HS-5 (cell line): ENCODE results near the gene ADAT1.
"Not testable (repeated sequence)": the region's sequence is repeated elsewhere in the genome, so short reads cannot be mapped to it uniquely, and the experiment has no call there.

ENCODE experiments used
- DNase-seq: peaks from one replicate; pipeline ENCODE4 v3.0.0-alpha.2; 2012; ENCODE audit warnings: low read depth

The ADAT1 gene

DNA sequence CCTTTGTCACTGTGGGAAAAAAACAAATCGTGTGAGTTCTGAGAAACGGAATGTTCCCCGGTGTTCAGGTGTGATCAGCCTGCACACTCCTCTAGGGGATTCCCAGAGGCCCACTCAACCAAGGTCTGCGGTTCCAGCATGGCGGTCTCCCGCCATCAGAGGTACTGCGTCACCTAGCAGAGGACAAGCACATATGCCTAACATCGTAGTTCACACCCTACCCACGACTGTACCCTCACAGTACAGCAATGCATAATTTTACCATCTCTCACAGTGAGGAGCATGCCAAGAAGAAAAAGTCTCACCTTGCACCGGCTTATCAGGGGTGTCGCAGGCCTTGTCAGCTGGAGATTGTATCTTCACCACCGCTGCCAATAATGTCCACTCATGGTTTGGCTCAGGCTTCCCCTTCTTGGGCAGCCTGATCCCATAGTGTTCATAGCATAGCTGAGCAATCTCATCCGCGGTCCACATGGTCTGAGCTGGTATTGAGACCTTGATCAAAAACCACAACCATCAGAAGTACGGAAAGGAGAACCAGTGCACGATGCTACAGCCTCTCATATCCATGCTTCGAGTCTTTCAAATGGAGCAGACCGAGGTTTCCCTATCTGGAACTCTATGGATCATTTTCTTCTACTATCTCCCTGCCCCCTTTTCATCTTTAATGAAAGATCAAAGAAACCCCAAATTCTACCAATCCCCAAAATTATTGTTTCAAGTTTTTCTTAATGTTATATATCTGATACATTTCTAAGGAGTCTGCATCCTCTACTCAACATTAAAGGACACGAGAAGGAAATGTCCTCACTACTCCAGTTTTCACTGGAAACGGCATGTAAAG, 2.5 kb downstream of the ADAT1 start:
- no peak for DNase-seq

DNA sequence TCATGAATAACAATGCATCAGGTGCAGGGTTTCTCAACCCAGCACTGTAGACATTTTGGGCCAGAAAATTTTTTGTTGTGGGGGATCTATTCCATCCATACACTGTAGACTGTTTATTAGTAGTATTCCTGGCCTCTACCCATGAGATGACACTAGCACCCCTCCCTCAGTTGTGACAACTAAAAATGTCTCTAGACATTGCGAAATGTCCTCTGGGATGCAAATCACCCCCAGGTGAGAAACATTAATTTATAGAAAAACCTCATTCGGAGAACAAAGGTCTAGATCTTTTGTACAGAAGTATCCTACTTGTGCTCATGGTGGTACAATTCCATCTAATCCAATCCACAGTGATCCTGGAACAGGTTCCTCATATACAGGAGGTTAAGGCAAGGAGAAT, 4.3 kb downstream of the ADAT1 start:
- DNase-seq: no peak

DNA sequence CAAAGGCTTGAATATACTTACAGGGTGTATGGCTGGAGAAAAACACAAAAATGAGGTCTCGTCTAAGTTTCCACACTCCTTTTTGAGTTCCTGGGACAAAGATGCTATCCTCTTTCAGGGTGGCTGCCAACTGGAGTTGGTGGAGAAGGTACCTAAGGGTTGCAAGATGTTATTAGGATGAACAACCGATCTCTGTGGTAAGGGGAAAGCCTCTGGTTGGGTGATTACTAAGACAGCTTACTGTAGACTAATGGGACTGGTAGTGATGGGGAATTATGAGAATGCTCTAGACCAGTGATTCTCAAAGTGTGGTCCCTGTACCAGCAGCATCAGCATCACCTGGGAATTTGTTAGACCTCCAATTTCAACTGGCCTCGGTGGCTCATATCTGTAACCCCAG, 6.0 kb downstream of the ADAT1 start:
- DNase-seq: no peak

GRCh38 chr16:75616521-75617010, 6.5 kb downstream of the ADAT1 start:
- no peak for DNase-seq

DNA sequence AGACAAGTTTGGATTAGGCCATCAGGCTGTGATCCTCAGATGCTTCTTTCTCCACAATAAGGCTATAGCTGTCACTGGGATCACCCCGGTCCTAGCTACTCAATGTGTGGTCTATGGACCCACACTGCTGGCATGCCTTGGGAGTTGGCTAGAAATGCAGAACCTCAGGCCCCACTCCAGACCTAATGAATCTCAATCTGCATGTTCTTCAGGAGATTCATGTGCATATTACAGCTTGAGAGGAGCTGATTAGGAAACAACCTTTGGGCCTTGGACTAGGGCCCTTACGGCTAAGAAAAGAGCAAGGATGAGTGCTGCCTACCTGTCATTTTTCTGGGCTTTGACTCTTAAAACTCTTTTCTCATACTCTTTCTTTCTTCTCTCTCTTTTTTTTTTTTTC, 7.5 kb downstream of the ADAT1 start:
- DNase-seq: no peak

DNA sequence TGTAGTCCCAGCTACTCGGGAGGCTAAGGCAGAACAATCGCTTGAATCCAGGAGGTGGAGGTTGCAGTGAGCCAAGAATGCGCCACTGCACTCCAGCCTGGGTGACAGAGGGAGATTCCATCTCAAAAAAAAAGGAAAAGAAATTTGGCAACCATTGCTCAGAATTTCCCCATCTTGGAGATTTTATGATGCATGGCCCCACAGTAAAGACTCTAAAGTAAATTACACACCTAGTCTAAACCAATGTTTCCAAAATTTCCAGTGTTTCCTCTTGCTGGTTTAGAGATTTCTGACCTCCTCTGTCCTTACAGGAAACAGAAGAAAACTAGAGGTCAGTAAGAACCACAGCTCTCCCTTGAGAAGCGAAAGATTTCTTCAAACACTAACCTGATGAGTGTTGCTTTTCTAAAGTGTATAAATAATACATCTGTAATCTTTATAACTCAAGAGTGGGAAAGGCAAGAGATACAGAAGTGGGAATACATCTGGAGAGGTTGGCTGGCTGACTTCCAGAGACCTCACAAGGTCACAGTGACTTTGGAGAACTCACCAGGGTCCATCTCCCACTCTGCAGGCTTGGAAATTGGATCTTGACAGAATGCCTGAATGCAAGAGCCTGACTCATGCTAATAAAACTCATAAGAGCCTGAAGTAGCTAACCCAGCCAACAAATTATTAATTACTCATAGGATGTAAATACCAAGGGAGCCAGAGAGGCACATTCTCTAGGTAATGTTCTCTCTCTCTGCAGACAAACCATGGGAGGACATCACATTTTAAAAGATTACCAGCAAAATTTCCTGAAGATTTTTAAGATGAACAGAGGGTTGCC, 8.8 kb downstream of the ADAT1 start:
- no peak for DNase-seq

DNA sequence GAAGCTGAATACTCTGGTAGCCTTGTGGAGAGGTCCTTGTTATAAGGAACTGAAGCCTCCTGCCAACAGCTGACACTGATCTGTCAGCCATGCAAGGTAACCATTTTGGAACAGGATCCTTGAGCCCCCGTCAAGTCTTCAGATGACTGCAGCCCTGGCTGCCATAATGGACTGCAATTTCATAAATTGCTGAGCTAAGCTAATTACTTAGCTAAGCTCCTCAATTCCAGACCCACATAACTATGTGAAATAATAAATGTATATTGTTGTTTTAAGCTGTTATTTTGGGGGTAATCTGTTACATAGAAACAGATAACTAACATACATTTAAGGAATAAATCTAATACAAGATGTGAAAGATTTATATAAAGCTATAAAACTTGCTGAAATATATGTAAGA, 16.6 kb downstream of the ADAT1 start:
- no peak for DNase-seq

GRCh38 chr16:75603241-75603640, 19.8 kb downstream of the ADAT1 start:
- no peak for DNase-seq

DNA sequence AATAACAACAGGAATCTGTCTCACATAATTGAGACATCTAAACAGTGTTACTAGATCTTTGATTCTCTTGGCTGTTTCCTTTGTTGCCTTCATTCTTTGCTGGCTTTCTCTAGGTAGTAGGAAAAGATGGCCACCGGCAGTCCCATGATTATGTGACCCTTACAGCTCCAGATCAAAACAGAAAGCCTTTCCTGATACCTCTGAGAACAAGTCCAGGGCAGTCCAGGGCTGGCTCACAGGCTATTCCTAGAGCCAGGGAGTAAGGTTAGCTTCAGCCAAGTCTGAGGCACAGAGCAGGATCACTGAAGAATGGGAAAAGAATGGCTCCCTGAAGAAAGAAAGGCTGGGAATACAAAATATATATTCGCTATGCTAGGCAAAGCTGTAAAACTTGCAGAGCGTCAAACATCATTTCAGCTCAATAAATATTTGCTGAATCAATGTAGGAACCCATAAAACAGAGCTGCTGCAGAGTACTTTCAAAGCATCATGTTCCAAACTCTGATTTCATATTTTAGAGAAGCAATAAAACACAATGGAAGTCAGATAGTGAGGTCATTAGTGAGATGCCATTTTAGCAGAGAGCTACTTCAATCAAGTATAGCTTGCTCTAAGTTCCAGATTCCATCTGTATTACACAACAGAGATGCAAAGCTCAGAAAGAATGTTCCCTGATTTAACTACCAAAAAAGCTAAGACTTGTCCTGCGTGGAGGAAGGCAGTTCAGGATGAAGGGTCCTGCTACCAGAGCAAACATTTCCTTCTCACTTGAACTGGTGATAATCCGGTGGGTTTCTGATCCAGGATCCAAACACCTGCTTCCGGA, 23.4 kb downstream of the ADAT1 start:
- DNase-seq: no peak

- DNase-seq: peak; percentile 86
Observed at GRCh38 chr16:75593825-75594820, 29.0 kb downstream of the ADAT1 start.

- DNase-seq: no peak
Observed at GRCh38 chr16:75593308-75593707, 29.8 kb downstream of the ADAT1 start.

DNA sequence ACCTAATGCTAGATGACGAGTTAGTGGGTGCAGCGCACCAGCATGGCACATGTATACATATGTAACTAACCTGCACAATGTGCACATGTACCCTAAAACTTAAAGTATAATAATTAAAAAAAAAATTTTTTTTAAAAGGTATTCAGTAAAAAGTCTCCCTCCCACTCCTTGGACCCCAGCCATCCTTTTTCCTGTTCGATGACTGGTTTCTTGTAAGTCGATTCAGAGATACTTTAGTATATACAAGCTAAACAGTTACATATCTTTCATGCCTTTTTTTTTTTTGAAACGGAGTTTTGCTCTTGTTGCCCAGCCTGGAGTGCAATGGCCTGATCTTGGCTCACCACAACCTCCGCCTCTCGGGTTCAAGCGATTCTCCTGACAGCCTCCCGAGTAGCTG, 31.2 kb downstream of the ADAT1 start:
- DNase-seq: not testable (repeated sequence)

DNA sequence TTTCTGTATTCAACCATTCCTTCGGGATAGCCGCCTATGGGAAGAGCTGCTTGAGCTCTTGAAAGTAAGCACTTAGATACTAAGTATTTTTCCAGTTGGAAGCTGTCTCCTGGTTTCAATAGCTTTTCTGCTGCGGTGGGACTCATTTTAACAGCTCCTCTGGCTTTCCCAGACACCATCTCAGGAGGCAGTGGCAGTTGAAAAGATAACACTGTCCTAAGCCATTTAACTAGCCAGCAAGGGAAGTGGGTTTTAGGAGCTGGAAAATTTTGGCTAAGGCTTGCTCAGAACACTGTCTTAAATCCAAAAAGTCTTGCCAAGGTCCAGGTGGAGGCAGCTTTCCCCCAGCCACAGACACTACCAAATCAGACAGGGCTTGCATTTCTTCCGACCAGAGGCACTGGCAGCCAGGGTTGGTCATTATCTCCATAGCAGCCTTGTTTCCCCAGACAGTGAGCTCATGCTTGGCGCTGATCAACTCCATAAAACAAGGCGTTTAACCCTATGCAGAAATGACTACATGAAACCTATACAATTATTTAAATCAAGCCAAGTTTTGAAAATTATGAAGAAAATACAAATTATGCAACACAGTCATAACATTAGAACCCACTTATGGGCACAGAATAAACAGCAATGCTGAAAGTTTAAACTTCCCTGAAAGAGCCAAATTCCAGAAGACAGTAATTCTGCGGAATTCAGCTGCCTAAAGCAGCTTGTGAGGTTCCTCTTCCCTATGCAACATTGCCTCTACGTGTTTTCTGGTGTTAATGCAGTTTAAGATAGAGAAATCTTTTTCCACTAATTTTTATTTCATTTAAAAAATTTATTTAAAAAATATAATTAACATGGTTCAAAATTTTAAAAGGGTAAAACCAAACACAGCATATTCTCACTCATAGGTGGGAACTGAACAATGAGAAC, 31.9 kb downstream of the ADAT1 start:
- DNase-seq: no peak

DNA sequence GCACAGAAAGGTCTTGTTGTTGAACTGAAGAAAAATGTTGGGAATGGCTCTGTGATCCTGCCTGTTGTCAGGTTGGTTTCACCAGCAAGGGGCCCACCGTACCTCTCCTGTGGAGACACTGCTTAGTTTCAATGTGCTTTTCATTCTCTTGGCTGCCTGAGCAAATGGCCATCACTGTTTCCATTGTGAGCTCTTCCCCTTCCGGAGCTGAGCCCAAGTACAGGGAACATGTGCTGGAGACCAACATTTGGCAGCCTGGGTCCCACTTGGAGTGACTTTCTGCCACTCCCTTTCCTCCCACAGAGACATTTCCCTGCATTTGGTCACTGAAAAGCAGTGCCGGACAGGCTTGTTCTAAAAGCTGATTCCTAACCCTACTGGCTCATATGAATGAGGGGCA, 33.8 kb downstream of the ADAT1 start:
- no peak for DNase-seq

- DNase-seq: no peak
Observed at GRCh38 chr16:75588716-75589115, 34.4 kb downstream of the ADAT1 start.

- no peak for DNase-seq
Observed at GRCh38 chr16:75584108-75584507, 39.0 kb downstream of the ADAT1 start.

- no peak for DNase-seq
Observed at GRCh38 chr16:75579281-75579834, 43.7 kb downstream of the ADAT1 start.

GRCh38 chr16:75578725-75579124, 44.4 kb downstream of the ADAT1 start:
- DNase-seq: no peak

- DNase-seq: no peak
Observed at GRCh38 chr16:75578212-75578611, 44.9 kb downstream of the ADAT1 start.
